AG04450 (cell line): Measurements from ENCODE around the gene OR51G2. TPM values are rescaled to one million over a fixed set of nuclear protein-coding genes. Genes with fewer than 3 reads are reported as not detected.

Experiments
- CTCF ChIA-PET: fragments of 300-600, 350-600 bp; formaldehyde crosslinking; extraction: SDS; loops from one replicate; lab custom pipeline; 2022; ENCODE audit warnings: antibody characterized with exemption, inconsistent platforms; lab: Charles Lee
- POLR2A ChIA-PET: fragments of 350-600 bp; formaldehyde crosslinking; extraction: SDS; loops from one replicate; lab custom pipeline; 2021; ENCODE audit warnings: antibody characterized with exemption, inconsistent platforms; lab: Yijun Ruan, JAX
- DNase-seq: peaks from one replicate; pipeline ENCODE4 v3.0.0-alpha.2; 2011; ENCODE audit warnings: low read depth, low spot score
- H3K27ac ChIP-seq: one replicate; pipeline ENCODE4 v1.5.1; 2012; ENCODE audit warnings: low read depth, low read length, control low read depth
- H3K27me3 ChIP-seq: one replicate; pipeline ENCODE4 v1.6.0; 2012; ENCODE audit warnings: low read length; ENCODE audit not compliant: control insufficient read depth, insufficient read depth
- H3K4me3 ChIP-seq: 2 replicates; pipeline ENCODE4 v1.5.1; 2011; ENCODE audit warnings: mild to moderate bottlenecking, low read depth, low read length, control low read depth
- H3K9me3 ChIP-seq: 2 replicates; pipeline ENCODE4 v1.5.1; 2012; ENCODE audit warnings: low read length; ENCODE audit not compliant: control insufficient read depth, insufficient read depth
- polyA plus RNA-seq: library from polyadenylated mRNA; depleted of rRNA; stranded (reverse); fragments of >200 nt; gene quantifications from 2 replicates; pipeline ENCODE4 v1.2.3, GENCODE V29; 2011
- TF ChIP-seq, protein P1 (sequence below): IDR thresholded peaks from 2 replicates; pipeline ENCODE4 v1.5.1; 2011; ENCODE audit warnings: low read depth, low read length, control low read depth, inconsistent platforms

The OR51G2 gene
- polyA plus RNA-seq, 1 experiment = not detected

DNA sequence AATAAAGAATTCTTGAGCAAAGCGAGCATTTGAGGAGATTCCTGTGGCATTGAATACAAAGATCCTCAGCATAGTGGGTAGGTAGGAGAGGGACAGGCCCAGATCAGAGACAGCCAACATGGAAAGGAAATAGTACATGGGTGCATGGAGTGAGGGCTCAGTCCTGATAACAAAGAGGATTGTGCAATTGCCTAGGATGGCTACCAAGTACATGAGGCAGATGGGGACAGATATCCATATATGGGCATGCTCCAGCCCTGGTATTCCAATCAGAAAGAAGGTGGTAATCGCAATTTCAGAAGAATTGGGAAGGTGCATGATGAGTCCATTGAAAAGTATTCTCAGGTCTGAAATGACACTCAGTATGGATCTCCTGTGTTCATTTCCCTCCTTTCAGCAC is 28.9 kb downstream of the OR51G2 start:
- no peak for DNase-seq
- CTCF ChIA-PET = no interaction called here
- POLR2A ChIA-PET = no interaction called here
- TF ChIP-seq, protein P1, sequence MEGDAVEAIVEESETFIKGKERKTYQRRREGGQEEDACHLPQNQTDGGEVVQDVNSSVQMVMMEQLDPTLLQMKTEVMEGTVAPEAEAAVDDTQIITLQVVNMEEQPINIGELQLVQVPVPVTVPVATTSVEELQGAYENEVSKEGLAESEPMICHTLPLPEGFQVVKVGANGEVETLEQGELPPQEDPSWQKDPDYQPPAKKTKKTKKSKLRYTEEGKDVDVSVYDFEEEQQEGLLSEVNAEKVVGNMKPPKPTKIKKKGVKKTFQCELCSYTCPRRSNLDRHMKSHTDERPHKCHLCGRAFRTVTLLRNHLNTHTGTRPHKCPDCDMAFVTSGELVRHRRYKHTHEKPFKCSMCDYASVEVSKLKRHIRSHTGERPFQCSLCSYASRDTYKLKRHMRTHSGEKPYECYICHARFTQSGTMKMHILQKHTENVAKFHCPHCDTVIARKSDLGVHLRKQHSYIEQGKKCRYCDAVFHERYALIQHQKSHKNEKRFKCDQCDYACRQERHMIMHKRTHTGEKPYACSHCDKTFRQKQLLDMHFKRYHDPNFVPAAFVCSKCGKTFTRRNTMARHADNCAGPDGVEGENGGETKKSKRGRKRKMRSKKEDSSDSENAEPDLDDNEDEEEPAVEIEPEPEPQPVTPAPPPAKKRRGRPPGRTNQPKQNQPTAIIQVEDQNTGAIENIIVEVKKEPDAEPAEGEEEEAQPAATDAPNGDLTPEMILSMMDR = no peak
- Histone ChIP-seq H3K27ac (no peak overlapping the region), H3K4me3 (no peak overlapping the region), H3K27me3 (no peaks in the 10 kb centered on the region), H3K9me3 (no peaks in the 10 kb centered on the region)

DNA sequence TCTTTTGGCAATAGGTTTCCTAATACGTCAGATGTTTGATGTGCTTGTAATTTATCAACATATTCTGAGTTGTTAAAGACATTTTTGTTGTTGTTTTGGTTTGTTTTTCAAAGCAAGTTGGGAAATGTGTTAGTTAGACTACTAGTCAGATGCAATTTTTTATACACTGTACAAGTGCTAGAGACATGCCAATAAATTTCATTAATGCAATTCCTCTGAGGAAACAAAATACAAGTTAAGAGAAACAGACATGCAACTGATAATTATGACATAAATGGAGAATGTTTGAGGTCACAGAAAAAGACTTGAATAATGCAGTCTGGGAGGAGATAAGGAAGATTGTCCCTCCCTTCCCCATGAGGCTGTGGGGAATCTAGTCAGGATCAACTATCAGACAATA is 31.6 kb downstream of the OR51G2 start:
- H3K9me3 ChIP-seq = no peaks in the 10 kb centered on the region
- CTCF ChIA-PET = interaction anchor here (1.4 kb wide), 1 partner anchor 251 kb away, joined by 3 read pairs; no protein-coding TSS in a partner anchor
- DNase-seq = no peak
- POLR2A ChIA-PET = no interaction called here
- no peak overlapping the region for H3K4me3 ChIP-seq
- no peak overlapping the region for H3K27ac ChIP-seq
- no peaks in the 10 kb centered on the region for H3K27me3 ChIP-seq
- TF ChIP-seq, protein P1 = no peak

DNA sequence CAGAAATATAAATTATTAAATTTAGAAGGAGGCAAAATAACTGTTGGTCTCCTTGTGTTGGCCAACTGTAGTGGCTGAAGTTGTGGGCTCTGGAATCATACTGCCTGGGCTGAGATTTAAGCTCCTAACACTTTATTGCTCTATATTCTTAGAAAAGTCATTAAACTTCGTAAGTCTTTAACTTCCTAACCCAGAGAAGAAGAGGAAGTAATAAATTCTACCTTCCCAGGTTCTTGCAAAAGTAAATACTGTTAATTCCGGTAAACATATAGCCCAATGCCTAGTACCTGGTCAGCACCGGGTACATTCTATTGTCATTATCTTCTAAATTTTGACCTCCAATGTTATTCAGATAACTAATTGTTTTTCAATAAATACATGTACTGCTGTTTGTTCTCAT is 33.0 kb downstream of the OR51G2 start:
- H3K27ac ChIP-seq = no peak overlapping the region
- no peaks in the 10 kb centered on the region for H3K9me3 ChIP-seq
- no peaks in the 10 kb centered on the region for H3K27me3 ChIP-seq
- CTCF ChIA-PET = no interaction called here
- no peak for DNase-seq
- TF ChIP-seq, protein P1 = no peak
- POLR2A ChIA-PET = no interaction called here
- no peak overlapping the region for H3K4me3 ChIP-seq

DNA sequence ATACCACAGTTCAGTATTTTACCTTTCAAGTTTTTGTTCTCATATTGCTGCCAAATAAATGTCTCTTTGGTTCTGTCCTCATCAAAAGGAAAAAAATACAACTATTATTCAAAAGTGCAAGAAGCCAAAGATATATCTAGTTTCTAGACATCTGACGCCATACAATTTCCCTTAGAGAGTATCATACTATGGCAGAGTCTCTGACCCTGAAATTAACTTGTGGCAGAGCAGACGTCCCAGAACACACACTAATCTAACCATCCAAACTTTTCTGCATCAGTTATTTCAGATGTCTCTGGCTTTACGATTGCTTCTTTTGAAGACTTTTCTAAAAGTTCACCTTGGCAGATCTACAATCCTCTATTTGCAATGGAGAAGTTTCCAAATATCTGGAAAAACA is 34.8 kb downstream of the OR51G2 start:
- TF ChIP-seq, protein P1 = no peak
- DNase-seq = no peak
- H3K4me3 ChIP-seq = no peak overlapping the region
- no peaks in the 10 kb centered on the region for H3K27me3 ChIP-seq
- H3K27ac ChIP-seq = no peak overlapping the region
- ChIA-PET CTCF (no interaction called here), POLR2A (no interaction called here)
- no peaks in the 10 kb centered on the region for H3K9me3 ChIP-seq

DNA sequence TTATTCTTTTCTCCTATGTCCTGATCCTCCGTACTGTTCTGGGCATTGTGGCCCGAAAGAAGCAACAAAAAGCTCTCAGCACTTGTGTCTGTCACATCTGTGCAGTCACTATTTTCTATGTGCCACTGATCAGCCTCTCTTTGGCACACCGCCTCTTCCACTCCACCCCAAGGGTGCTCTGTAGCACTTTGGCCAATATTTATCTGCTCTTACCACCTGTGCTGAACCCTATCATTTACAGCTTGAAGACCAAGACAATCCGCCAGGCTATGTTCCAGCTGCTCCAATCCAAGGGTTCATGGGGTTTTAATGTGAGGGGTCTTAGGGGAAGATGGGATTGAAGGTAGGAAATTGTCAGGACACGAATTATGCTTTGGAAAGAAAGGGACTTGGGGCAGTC is 36.6 kb downstream of the OR51G2 start:
- H3K27ac ChIP-seq = no peak overlapping the region

More for the DNA sequence above, 36.6 kb downstream of the OR51G2 start:
- Histone ChIP-seq H3K27me3 (no peaks in the 10 kb centered on the region), H3K4me3 (no peak overlapping the region), H3K9me3 (no peaks in the 10 kb centered on the region)
- ChIA-PET CTCF (interaction anchor here (1.0 kb wide), 1 partner anchor 10 kb away, joined by 4 read pairs; no protein-coding TSS in a partner anchor), POLR2A (interaction anchor here (0.5 kb wide), 1 partner anchor 1761 kb away, joined by 3 read pairs; no protein-coding TSS in a partner anchor)
- TF ChIP-seq, protein P1 = no peak
- no peak for DNase-seq
